Bone marrow (tissue), 2 donors: ENCODE data around the gene GRID1.

ENCODE experiments used
- DNase-seq, 2 donors: peaks; one replicate each; lab custom pipeline; 2025; lab: John Stamatoyannopoulos, UW

GRID1 gene

DNA sequence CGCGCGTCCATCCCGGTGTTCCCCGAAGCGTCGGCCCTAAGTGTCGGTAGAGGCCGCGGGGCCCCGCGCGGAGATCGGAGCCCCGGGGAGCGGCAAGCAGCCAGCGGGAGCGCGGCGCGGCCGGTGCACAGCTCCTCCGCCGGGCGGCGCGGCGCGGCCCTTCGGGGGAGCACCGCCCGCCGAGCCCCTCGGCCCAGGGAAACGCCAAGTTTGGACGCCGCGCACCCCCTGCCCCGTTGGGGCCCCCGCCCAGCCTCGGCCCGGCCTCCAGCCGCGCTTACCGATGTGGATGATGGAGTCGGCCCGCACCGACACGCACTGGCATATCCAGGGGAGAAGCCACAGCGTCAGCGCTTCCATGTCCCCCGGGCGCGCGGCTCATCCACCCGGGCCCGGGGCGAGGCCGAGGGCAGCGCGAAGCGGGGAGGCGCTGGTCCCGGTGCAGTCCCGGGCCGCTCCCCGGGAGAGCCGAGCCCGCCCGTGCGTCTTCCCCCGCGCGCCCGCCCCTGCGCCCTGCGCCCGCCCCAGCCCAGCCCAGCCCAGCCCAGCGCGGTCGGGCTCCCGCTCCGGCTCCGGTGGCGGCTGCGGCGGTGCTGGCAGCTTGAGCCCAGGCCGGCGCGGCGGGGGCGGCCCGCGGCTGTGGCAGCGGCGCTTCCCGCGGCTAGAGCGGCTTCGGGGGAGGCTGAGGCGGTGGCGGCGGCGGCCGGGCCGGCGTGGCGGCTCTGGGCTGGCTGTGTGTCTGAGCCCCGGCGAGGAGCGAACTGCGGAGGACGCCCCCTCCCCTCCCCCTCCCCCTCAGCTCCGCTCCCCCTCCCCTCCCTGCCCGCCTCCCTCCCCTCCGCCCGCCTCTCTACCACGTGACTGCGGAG is at the start of gene GRID1:
GRID1 (minus strand) TSS at position 763 of the 869 bp plus-strand sequence.
- DNase-seq, result no peak

DNA sequence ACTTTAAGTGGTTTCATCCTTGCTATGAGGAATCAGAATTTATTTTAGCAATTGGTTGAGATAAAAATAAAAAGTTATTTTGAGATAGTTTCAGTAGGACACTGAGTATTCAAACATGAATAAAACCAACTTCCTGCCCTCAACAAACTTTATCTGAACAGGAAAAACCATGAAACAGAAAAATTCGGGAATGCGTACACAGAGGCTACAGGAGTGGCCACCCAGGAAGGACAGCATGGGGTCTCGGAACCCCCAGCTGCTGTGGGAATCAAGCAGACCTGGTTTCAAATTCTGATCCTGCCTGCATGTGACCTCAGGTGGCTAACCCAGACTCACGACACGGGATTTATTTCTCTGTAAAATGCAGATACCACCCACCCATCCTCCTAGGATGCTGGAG is 49.0 kb upstream of the GRID1 start:
- DNase-seq, result no peak

DNA sequence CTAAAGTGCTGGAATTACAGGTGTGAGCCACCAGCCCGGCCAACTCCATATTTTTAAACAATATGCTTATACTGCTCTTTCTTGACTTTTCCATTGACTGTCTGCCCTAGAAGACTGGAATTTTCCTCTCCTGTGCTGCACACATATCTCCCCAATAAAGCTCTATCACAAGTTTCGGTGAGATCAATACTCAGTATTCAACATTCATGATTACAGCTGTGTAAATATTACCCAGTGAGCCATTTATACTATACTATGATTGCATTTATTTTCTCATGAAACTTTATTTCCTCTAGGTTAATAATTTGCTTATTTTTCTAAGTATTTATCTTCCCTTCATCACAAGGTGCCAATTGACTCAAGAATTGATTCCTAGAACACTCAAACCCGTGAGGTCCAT is 48.5 kb upstream of the GRID1 start:
- no peak for DNase-seq

DNA sequence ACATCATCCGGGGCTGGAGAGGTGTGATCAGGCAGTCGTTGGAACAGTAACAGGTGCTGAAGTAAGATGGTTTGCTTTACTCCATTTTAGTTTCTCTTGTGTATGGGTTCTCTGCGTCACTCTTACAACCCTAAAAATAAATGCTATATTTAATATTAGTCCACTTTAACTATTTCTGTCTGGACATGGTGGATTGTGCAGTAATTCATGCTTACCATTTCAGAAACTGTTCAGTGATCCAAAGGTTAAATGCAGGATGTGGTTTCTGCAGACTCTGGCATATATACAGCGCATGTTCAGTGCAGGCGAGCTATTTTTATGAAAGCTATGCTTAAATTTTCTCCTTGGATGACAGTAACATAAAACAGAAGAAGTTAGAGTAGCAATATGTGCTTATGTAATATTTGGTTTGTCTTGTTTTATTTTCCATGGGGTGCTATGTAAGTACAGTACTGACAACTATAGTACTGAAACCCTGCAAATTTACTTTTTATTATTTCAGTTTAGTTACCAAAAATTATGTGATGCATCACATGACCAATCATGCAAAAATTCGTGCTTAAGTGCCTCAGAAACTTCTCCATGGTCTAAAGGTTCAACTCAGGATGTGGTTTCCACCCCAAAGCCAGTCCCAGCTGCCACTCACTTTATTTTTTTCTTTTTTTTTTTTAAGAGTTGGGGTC is 46.6 kb upstream of the GRID1 start:
- DNase-seq, result peak in 1 of 2 donors; percentile 40

DNA sequence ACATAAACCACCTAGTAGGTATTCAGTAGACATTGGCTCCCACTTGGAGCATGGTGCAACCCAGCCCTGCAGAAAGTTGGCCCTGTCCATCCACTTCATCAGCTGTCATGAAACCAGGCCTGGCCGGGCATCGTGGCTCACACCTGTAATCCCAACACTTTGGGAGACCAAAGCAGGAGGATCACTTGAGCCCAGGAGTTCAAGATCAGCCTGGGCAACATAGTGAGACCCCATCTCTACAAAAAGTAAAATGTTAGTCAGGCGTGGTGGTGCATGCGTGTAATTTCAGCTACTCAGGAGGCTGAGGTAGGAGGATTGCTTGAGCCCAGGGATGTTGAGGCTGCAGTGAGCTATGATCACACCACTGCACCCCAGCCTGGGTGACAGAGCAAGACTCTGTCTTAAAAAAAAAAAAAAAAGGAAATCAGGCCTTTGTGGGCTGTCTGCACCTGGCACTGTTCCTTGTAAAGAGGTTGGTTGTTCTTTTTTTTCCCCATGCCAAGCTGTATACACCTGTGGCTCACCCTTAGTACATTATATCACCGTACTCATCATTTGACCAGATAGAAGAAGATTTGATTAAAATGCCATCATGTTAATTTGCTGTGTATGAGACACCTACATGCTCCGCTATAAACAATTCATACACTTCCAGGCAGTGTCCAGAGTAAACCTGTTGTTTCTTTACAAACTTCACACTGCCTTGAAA is 45.4 kb upstream of the GRID1 start:
- DNase-seq, result no peak

DNA sequence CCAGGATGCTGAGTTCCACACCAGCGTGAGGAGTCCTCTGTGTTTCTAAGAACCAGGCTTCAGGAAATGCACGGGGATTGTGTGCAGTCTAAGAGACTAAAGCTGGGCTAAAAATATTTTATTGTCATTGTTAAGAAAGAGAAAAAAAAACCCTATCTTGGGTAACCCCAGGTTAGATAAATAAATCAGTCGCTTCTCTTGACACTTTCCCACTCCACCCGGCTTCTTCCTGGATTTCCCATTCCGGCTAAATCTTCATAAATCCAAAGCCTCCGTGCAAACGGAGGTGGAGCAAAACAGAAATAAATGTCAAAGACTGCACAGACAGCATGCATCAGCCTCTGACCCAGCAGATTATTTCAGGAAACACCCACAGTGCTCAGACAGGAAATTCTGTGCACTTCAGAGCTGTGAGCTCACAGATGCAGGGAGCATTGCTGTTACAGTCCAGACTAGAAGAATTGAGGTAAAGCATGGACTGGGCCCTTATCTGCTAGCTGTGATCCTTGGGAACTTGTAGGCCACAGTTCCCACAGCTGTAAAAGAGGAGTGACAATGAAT is 44.8 kb upstream of the GRID1 start:
- DNase-seq, result peak in 1 of 2 donors; percentile 65

DNA sequence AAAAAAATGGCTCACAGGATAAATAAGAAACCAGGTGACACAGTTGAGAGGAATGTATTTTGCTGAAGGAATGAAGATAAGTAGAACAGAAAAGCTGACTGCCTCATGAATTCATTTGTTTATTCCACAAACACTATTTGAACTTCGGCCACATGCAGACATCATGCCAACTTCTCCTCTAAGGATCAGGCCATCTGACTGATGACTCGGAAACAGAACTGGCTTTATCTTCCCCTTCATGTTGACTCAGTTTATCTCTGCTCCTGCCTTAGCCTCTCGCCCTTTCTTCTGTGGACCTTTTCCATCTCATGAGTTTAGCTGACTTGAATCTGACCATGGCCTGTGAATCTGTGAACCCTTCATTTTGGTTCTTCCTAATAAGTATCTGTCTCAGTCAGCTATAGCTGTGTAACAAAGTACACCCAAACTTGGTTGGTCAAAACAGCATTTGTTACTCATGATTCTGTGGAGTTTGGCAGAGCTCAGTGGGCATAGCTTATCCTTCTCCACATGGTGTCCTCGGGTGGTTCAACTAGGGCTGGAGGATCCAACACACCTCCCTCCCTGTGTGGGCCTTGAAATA is 44.0 kb upstream of the GRID1 start:
- no peak for DNase-seq

DNA sequence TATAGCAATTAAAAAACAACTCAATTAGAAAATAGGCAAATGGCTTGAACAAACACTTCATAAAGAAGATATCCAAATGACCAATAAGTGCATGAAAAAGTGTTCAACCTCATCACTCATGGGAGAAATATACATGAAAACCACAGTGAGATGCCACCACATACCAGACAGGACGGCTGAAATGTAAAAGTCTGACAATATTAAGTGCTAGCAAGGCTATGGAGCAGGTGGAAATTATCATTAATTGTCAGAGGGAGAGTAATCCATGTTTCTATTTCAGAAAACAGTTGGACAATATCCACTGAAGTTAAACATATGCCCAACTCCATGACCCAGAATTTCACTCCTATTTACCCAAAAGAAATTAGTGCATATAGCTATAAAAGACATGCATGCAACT is 42.6 kb upstream of the GRID1 start:
- no peak for DNase-seq

DNA sequence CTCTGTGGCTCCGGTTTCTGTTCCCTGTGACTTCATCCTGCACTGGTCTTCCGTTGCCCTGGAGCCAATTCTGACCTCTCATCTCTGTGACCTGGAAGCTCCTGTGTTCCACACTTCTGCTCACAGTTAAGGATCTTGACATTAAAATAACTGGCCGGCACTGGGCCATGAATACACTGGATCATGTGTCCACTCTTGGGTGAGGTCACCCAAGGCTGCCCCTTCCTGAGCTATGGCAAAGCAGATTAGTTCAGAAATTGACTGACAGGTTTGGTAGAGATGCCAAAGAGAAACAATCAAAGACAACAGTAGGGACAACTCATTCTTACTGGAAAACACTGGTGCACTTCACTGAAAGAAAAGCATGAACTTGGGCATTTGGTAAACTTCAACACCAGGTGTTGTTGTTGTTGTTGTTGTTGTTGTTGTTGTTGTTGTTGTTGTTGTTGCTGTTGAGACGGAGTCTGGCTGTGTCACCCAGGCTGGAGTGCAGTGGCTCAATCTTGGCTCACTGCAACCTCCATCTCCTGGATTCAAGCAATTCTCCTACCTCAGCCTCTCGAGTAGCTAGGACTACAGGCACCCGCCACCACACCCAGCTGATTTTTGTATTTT is 36.7 kb upstream of the GRID1 start:
- DNase-seq, result no peak

DNA sequence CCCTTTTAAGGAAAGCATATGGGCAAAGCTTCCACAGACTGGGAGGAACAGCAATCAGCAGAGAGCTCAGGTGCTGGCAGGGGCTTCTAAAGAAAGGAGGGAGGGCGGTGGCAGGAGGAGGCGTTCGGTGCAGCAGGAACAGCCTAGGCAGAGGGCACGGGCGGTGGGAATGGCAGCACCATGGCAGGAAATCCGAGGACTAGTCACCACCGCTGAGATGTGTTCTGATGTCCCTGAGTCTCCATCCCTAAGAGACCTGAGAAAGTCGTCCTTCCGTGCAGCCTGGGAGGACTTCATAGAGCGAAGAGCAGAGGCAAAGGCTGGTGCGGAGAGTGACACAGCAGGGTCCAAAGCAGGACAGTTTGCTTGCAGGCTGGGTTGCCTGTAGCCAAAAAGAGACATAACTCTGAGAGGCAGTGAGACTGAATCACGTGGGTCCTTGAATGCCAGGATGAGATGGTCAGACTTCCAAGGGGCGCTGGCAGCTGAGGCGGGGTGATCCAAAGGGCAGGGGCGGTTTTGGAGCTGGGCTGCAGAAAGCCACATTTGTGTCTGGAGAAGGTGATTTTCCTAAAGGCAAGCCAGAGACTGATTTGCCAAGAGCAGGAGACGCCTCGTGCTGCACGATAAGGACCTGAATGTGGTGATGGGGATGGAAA is 35.8 kb upstream of the GRID1 start:
- DNase-seq, result no peak

DNA sequence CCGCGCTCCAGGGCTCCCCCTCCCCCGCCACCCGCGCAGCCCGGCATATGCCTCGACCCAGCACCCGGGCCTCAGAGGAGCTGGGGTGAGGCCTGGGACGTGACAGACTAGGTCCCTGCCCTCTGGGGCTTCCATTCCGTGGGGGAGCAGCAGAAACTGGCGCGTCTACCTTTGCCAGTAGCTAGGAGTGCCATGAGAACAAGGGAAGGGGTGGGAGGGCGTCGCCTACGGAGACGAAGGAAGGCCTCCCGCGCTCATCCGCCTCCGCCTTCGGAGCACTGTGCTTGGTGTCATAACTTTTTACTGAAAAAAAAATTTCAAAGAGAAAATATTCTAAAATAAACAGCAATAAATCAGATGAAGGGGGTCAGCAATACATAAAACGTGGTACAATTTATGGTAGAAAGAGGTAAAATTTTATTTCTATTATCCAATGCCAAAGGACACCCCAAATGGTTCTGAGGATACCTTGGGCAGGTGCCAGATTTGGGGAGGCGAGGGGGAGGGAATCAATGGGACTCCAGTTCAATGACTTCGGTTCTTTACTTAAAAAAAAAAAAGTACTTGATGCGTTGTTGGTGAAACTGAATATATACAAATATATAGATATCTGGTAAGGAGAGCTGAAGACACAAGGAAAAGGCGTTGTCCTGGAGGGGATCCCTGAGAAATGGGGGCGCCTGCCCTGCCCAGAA is 35.1 kb upstream of the GRID1 start:
- no peak for DNase-seq

DNA sequence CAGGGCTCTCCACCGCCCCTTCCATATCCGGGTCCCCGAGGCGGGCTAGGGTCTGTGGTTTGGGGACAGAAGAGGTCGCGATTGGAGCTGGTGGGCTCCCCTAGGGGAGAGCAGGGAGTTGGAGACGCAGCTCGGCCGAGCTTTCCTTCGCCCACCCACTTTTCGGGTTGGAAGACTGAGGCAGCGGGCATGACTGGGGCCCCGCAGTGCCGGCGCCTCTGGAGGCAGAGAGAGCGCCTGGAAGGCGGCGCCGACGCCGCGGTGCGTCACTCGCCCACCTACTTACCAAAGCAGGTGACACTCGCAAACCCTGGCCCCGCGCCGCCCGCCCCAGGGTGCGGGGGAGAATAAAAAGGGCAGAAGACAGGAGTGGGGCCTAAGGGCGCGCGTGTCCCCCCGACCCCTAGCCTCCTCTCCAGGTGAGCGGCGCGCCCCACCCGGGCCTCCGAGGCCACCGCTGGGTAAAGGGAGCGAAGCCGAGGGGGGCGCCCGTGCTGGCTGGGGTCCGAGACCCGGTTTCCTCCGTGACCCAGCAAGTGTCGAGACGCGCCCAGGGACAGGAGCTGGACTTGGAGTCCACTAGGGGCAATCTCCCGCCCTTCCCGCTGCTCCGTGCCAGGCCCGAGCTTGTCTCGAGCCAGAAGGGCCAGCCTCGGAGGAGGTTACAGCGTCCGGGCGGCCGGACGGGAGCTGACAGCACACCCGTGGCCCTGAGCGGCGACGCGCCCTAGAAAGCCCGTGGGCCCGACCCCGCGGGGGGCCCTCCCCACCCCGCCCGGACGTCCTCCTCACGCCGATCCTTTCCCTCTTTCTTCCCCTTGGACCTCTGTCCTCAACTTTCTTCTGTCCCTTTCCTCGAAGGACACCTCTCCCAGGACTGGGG is 34.4 kb upstream of the GRID1 start:
- no peak for DNase-seq

DNA sequence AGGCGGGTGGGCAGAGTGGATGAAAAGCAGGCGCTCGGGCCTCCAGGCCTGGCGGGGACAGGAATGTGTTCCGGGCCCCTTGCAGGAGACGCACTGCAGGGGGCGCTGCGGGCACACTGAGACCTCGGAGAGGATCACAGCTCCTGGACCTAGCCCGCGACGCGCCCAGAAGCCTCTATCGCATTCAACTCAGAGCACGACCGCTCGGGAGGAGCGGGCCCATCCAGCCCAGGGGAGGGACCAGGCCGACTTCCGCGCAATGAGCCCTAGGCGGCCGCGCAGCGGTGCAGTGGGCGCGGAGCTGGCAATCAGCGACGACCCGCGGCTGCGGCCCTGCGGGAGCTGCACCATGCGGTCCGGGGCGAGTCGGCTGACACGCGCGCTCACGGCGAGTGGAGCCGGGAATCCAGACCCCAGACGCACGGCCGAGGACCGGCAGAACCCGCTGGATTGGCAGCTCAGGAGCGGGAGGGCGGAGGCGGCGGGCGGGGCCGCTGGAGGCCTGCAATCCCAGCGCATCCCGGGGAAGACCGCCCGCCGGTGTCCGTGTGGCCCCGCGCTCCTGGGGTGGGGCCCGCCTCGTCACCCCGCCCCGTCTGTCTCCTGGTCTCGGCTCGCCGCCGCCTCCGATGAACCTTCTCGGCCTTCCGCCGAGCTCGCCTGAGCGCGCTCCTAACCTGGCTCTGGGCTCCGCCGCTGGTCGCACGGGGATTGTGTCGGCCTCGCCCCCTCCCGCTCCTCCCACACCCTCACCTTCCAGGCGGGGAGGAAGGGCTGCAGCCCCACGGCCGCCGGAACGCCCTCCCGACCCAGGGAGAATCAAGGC is 33.5 kb upstream of the GRID1 start:
- peak; percentile 70 to 75 for DNase-seq

DNA sequence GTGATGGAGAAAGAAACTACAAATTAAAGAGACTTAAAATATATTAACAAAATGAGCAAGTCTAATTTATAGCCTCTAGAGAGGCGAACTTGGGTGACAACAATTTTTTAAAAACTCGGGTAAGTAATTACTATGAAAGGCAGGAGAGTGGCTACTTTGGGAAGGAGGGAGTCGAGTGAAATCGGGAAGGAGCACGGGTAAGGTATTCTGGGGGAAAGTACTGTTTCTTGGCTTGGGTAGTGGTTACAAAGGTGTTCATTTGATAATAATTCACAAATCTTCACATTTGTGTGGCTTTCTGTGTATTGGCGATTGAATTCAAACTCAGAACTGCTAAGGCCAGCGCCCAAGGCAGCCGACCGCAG is 32.9 kb upstream of the GRID1 start:
- DNase-seq, result no peak

DNA sequence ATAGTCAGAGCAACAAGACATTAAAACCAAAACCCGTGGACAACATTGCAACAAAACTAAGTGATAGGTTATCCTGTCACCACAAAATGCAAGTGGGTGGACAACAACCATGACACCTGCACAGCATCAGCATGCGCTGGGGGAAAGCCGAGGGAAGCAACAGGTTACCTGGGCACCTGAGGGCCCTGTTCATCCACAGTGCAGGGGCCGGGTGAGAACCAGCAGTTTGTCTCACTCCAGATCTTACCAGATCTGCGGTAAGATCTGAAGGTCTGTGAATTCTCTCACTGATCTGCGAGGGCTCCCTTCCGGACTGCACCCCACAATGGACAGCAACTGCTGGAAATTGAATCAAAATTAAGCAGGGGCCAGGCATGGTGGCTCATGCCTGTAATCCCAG is 30.5 kb upstream of the GRID1 start:
- DNase-seq, result no peak

DNA sequence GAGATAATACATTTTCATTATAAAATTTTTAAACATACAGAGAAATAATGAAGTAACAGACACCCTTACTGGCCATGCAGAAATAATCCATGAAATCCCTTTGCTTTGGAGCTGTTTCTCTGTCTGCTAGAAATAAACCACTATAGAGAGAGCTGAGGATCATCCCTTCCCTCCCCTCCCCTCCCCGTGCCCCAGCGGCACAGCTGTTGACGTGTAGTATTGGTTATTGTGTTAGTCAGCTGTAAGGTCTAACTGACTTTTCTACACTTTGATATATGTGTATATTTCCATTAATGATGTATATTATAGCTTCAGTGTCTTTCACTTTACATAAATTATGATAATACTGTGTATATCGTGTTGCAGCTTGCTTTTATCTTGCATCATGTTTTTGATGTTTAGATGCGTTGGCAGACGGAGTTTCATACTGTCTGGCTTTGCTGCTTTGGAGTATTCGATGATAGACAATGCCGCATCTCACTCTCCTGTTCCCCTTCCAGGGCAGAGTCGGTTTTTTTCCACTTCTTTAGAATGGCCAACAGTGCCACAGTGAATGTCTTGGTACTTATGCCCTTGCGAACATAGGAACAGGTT is 27.4 kb upstream of the GRID1 start:
- no peak for DNase-seq

DNA sequence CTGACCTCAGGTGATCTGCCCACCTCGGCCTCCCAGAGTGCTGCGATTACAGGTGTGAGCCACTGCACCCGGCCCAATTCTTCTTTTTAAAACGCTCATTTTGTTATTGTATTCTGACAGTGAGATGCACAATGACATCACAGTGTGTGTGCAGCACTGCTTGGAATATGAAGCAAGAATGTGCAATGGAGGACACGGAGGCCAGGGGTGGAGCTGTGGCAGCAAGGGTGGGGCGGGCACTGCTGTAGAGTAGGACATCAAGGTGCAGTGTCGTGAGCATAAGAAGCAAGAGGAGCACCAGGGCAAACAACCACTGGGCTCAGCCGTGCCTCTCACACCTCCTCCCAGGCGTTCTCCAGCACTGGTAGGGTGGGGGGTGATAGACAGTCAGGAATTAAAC is 26.8 kb upstream of the GRID1 start:
- no peak for DNase-seq

DNA sequence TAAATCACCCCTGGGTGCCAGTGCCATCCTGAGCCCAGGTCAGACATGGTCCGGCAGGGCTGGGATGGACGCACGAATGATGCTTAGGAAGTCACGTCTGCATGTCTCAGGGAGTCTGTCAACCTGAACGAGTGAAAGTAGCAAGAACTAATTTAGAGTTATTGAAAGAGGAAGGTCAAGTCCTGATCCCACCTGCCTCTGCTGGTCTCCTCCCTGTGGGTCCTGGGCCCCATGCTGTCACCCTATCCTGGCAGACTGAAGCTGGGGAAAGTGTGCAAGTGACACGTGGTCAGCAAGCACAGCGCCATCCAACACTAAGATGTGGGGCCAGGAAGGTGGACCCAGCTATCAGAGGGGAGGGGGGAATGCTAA is 26.1 kb upstream of the GRID1 start:
- no peak for DNase-seq
